ENCODE measurements around the gene CHST15.

Gene CHST15

DNA sequence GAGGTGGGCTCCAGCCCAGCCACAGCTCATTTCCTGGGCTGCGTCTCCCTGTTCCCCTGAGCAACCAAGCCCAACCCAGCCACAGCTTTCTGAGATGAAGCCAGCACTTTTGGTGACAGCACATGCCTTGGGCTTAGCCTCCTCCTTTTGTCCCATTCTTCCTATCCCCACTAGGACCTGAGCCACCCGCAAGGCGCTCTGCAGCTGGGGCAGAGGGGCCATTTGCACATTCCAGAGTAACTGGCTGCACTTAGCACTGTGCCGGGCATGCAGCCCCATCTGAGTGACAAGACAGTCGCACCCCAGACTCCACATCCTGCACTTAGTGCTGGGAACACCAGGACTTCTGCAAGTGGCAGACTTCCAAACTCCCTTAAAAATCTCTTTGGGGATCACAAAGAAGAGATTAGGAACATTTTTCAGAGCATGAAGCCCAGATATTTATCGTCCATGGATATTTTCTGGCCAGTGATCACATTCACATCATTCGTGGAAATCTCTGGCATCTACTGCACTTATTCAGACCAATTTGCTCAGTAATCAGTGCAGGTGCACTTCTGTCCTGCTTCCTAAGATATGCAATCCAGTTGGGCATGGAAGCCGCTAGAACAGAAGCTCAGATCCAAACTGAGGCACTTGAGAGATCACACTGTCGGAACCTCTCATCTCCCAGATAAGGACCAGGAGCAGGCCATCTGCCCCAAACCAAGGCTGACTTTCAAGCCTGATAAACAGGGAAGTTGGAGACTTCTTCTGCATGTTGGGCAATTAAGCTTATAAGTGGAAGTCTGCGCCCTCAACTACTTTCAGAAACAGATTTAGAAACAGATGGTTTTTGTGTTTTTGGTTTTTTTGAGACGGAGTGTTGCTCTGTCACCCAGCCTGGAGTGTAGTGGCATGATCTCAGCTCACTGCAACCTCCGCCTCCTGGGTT is 26.4 kb downstream of the CHST15 start:
- peaks cover 18% of the 10 kb centered on the region for H3K27me3 ChIP-seq (ENCODE audit: low read depth)

DNA sequence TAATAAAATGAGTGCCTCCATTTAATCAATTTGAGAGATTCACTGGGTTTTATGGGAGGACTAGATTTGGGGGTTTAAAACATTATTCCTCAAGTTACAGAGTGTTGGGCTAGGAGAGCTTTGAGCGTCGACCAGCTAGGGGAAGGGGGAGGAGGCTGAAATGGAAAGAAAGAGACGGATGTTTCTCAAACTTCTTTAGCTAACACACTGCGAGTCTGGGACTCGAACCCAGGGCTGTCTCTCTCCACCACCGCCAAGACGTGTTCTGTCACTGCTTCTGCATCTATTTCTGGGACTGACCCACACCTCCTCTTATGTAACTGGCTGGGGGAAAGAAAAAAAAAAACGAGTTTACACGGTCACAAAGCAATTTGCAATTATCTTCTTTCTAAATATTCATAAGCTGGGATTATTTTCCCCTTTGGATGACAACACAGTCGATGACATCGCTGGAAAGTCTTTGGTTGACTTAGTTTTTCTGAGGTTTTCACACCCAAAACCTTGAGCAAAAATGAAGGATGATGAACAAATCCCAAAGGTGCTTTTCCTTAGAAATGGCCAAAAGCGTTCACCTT is 27.2 kb downstream of the CHST15 start:
- Histone ChIP-seq H3K4me1 (no peaks in the 10 kb centered on the region), H3K36me3 (replicated peaks) (no peaks in the 10 kb centered on the region)
- in situ Hi-C loops (cut with MboI; ENCODE audit: low sequenced_read_pairs): no loop called here

More for the DNA sequence above, 26.4 kb downstream of the CHST15 start:
- in situ Hi-C loops (cut with MboI; ENCODE audit: low sequenced_read_pairs): no loop called here
- no peaks in the 10 kb centered on the region for H3K36me3 ChIP-seq (replicated peaks)
- DNase-seq (ENCODE audit: low spot score in 2 of 2): no peak
- H3K9me3 ChIP-seq: no peaks in the 10 kb centered on the region
- H3K4me1 ChIP-seq: no peaks in the 10 kb centered on the region
- H3K4me3 ChIP-seq: no peak overlapping the region

DNA sequence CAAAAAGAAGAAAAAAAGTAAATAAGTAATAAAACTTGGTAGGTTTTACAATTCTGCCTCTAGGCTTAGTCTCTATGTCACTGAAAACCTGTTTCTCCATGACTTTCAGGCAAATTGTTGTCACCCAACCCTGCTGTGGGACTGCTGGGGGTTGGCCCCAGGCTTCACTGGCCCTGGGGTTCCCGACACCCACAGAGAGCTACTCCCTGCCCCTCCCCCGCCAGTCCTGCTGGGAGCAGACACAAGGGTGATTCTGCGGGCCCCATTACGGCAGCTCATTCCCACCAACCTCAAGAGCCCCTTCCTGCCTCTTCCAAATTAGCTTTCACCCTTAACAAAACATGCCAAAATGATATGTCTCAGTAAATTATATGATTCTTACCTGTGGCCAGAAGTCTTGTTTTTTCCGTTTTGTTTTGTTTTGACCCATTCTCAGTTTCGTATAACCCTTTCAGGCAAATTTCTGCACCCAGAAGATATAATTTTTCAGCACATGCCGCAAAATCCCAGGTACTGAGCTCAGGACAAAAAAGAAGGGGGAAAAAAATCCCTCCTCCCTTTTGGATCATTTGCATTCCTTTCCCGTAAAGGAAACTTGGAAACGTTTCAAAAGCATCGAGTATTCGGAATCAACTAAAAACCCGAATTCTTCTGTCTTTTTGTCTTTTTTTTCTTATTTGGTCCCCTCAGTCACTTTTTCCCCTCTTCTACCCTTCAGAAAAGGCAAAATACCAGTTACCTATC is 27.8 kb downstream of the CHST15 start:
- Histone ChIP-seq H3K4me3 (no peak overlapping the region), H3K27me3 (ENCODE audit: low read depth) (peaks cover 18% of the 10 kb centered on the region), H3K4me1 (no peaks in the 10 kb centered on the region), H3K9me3 (no peaks in the 10 kb centered on the region), H3K36me3 (replicated peaks) (no peaks in the 10 kb centered on the region)
- in situ Hi-C loops (cut with MboI; ENCODE audit: low sequenced_read_pairs): no loop called here
- DNase-seq (ENCODE audit: low spot score in 2 of 2): no peak

More for the DNA sequence above, 27.2 kb downstream of the CHST15 start:
- DNase-seq (ENCODE audit: low spot score in 2 of 2): no peak
- no peak overlapping the region for H3K4me3 ChIP-seq
- H3K9me3 ChIP-seq: no peaks in the 10 kb centered on the region
- peaks cover 18% of the 10 kb centered on the region for H3K27me3 ChIP-seq (ENCODE audit: low read depth)

DNA sequence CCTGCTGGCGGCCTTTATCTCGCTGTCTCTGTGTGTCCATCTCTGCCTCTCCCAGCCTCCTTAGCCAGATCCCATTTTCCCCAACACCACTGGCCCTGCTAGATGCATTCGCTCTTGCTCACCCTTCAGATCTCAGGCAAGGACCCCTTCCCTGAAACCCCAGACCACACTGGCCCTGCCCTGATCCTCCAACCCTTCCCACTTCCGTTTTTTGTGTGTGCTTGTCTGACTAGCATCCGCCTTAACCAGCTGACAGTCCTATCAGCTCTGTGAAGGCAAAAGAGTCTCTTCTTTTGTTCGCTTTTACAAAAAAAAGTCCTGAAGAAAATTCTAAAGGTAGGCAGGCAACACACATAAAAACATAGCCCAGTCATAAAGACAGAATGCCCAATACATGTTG is 28.7 kb downstream of the CHST15 start:
- H3K4me1 ChIP-seq: no peaks in the 10 kb centered on the region

DNA sequence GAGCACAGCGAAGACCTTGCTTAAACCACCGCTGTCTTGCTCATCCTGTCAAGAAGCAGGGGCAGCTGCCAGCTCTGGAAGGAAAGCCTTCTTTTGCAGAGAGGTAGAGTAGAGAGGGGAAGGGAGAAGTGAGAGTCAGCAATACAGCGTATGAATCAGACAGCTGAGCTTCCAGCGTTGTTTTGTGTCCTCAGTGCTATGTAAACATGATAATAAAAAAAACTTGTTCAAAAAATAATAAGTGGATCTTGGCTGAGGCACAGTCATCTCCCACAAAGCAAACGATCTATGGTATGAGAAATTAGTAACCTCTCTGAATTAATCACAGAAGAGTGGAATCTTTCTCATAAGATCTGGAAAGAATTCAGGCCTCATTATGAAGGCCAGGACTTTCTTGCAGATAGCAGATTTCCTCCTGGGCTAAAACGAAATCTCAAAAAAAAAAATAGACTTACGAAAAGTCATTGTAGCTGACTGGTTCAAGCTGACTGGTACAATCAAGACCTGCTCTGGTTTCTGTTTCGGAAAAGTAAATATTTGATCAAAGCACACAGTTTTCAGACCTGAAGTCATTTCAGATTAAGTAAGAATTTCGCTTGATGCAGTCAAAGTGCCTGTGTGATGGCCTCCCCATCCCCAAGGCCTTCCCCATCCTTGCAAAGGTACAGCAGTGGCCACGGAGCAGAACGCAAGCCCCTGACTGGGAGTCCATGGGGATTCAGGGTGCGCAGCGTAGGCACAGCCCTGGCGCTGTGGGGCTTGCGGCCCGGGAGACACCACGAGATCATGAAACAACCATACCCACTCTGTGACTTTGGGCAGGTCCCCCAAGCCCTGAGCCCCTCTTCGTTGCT is 29.4 kb downstream of the CHST15 start:
- H3K27me3 ChIP-seq (ENCODE audit: low read depth): peaks cover 18% of the 10 kb centered on the region
- no peaks in the 10 kb centered on the region for H3K4me1 ChIP-seq
- H3K36me3 ChIP-seq (replicated peaks): no peaks in the 10 kb centered on the region
- no peak overlapping the region for H3K4me3 ChIP-seq
- H3K9me3 ChIP-seq: no peaks in the 10 kb centered on the region
- DNase-seq (ENCODE audit: low spot score in 2 of 2): no peak
- in situ Hi-C loops (cut with MboI; ENCODE audit: low sequenced_read_pairs): no loop called here

More for the DNA sequence above, 28.7 kb downstream of the CHST15 start:
- no peaks in the 10 kb centered on the region for H3K36me3 ChIP-seq (replicated peaks)
- DNase-seq (ENCODE audit: low spot score in 2 of 2): no peak
- no peak overlapping the region for H3K4me3 ChIP-seq
- H3K9me3 ChIP-seq: no peaks in the 10 kb centered on the region
- in situ Hi-C loops (cut with MboI; ENCODE audit: low sequenced_read_pairs): no loop called here
- H3K27me3 ChIP-seq (ENCODE audit: low read depth): peaks cover 18% of the 10 kb centered on the region

DNA sequence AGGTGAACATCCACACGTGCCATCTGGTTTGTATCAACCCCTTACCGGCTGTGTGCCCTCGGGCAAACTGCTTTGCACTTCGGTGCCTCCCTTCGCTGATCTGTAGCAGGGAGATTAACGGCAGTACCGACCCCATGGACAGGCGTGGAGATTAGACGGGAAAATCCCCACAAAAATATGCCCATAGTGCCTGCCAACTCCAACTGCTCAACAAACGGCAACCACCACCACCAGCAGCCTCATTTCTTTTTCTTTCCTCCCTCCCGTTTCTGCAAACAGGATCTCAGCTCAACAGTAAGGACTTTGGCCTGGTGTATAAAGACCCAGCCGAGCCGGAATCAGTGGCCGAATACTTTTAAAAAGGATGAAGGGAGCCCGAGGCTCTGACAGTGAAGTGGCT is 31.0 kb downstream of the CHST15 start:
- peaks cover 18% of the 10 kb centered on the region for H3K27me3 ChIP-seq (ENCODE audit: low read depth)
- no peaks in the 10 kb centered on the region for H3K36me3 ChIP-seq (replicated peaks)
- DNase-seq (ENCODE audit: low spot score in 2 of 2): no peak
- H3K9me3 ChIP-seq: no peaks in the 10 kb centered on the region
- in situ Hi-C loops (cut with MboI; ENCODE audit: low sequenced_read_pairs): no loop called here
- no peaks in the 10 kb centered on the region for H3K4me1 ChIP-seq
- H3K4me3 ChIP-seq: no peak overlapping the region

DNA sequence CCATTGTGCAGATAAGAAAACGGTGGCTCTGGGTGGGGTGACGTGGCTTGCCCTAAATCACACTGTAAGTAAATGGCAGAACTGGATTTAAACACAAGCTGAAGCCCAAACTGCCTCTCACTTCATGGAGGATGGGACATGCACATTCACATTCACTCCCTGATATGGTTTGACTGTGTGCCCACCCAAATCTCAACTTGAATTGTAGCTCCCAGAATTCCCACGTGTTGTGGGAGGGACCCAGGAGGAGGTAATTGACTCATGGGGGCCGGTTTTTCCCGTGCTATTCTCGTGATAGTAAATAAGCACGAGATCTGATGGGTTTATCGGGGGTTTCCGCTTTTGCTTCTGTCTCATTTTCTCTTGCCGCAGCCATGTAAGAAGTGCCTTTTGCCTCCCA is 32.4 kb downstream of the CHST15 start:
- Histone ChIP-seq H3K36me3 (replicated peaks) (no peaks in the 10 kb centered on the region), H3K9me3 (no peaks in the 10 kb centered on the region), H3K27me3 (ENCODE audit: low read depth) (peaks cover 8% of the 10 kb centered on the region), H3K4me1 (no peaks in the 10 kb centered on the region), H3K4me3 (no peak overlapping the region)
- in situ Hi-C loops (cut with MboI; ENCODE audit: low sequenced_read_pairs): no loop called here
- no peak for DNase-seq (ENCODE audit: low spot score in 2 of 2)

DNA sequence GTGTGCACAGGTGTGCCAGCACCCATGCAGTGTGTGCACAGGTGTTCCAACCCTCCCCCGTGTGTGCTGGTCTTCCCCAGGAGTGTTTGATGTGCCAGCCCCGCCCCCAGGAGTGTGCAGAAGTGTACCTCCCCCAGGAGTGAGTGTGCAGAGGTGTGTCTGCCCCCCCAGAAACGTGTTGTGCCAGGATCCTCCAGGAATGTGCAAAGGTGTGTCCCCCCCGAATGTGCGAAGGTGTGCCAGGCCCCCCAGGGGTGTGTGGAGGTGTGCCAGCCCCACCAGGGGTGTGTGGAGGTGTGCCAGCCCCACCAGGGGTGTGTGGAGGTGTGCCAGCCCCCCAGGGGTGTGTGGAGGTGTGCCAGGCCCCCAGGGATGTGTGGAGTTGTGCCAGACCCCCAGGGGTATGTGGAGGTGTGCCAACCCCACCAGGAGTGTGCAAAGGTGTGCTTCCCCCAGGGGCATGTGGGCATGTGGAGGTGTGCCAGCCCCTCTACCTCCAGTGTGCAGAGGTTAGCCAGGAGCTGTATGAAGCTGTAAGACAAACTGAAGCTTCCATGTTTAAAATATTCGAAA is 33.2 kb downstream of the CHST15 start:
- Histone ChIP-seq H3K4me1 (no peaks in the 10 kb centered on the region), H3K9me3 (no peaks in the 10 kb centered on the region), H3K36me3 (replicated peaks) (no peaks in the 10 kb centered on the region), H3K27me3 (ENCODE audit: low read depth) (peaks cover 3% of the 10 kb centered on the region; the same call in 1 of the 2 replicates), H3K4me3 (no peak overlapping the region)
- in situ Hi-C loops (cut with MboI; ENCODE audit: low sequenced_read_pairs): no loop called here
- no peak for DNase-seq (ENCODE audit: low spot score in 2 of 2)

DNA sequence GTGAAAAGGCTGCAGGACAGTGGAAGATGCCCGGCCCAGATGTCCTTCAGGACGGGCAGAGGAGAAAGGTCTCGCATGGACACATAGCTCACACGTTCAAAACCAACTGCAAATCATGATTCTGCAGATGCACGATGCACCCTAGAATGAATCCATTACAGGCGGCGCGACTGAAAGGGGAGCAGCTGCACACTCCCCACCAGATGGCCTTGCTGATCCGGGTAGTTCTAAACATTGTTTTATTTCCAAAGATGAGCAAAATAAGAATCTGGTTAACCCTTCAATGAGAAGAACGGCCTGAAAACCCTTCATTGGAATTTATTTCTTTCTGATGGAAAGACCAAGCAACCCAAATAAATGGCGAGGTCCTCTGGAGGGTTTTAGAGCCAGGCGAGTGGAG is 33.8 kb downstream of the CHST15 start:
- Histone ChIP-seq H3K4me1 (no peaks in the 10 kb centered on the region), H3K4me3 (no peak overlapping the region), H3K27me3 (ENCODE audit: low read depth) (no peaks in the 10 kb centered on the region), H3K9me3 (no peaks in the 10 kb centered on the region), H3K36me3 (replicated peaks) (no peaks in the 10 kb centered on the region)
- in situ Hi-C loops (cut with MboI; ENCODE audit: low sequenced_read_pairs): no loop called here
- DNase-seq (ENCODE audit: low spot score in 2 of 2): no peak

DNA sequence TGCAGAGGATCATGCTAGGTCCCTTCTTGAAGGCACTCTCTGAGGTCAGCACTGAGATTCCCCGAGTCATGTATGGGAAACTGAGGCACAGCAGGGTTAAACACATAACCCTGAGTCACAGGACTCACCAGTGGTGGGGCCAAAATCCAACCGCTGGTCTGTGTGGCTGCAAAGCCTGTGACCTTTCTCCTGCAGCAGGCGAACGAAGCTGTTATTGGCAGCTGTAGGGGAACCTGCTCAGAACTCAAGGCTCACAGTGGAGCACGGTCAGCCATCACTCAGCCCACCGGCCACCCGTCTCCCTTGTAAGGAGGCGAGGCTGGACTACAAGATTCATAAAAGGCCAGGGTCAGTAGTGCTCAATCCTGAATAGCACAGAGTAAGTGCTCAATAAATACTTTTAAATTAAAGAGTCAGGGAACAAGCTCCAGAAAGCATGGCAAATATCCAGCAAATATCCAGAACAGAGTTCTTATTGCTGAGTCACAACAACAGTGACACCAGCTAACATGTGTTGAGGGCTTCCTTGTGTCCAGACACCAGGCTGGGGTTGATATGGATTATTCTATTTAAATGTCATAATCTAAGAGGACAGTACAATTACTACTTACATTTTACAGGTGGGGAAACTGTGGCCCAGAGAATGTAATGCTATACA is 34.9 kb downstream of the CHST15 start:
- in situ Hi-C loops (cut with MboI; ENCODE audit: low sequenced_read_pairs): no loop called here
- no peaks in the 10 kb centered on the region for H3K27me3 ChIP-seq (ENCODE audit: low read depth)
- H3K4me3 ChIP-seq: no peak overlapping the region
- no peaks in the 10 kb centered on the region for H3K36me3 ChIP-seq (replicated peaks)
- H3K9me3 ChIP-seq: no peaks in the 10 kb centered on the region
- H3K4me1 ChIP-seq: no peaks in the 10 kb centered on the region
- no peak for DNase-seq (ENCODE audit: low spot score in 2 of 2)

DNA sequence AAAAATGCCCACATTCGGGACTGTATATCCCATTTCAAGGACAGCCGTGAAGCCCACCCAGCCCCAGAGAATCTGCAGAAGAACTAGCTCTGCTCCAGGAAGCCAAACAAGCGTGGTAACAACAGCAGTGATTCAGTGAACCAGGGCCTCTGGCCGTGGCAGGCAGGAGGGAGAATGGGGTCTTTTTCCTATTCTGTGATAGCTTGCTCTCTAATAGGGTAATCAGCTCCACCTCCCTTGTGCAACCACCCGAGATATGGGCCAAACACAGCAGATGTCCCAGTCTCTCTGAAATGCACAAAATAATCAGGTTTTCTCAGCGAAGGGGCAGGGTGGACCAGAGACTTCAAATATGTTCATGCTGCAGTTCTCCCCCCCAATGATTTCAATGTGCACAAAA is 35.8 kb downstream of the CHST15 start:
- Histone ChIP-seq H3K9me3 (no peaks in the 10 kb centered on the region), H3K4me1 (no peaks in the 10 kb centered on the region), H3K4me3 (no peak overlapping the region), H3K27me3 (ENCODE audit: low read depth) (no peaks in the 10 kb centered on the region), H3K36me3 (replicated peaks) (no peaks in the 10 kb centered on the region)
- no peak for DNase-seq (ENCODE audit: low spot score in 2 of 2)
- in situ Hi-C loops (cut with MboI; ENCODE audit: low sequenced_read_pairs): no loop called here

DNA sequence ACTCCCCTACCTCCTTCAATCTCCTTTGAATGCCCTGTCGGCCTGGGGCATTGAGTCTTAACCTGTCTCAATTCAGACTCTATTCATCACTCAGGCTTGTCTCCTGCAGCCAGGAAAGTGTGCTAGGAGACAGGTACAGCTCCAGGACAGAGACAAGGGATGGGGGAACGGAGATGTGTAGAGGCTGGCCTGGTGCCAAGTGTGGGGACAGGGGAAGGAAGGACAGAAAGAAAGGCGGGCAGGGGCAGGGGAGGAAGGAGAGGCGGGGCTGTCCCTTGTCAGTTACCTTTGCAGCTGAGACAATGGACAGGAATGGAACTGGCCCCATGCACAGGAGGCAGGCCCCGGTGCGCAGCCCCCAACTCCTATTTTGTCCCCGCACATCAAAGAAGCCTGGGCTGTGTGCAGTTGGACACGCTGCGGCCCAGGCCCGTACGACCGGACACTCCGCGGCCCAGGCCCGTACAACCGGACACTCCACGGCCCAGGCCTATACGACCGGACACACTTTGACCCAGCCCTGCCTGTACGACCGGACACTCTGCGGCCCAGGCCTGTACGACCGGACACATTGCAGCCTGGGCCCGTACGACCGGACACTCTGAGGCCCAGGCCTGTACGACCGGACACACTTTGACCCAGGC is 36.9 kb downstream of the CHST15 start:
- no peaks in the 10 kb centered on the region for H3K4me1 ChIP-seq
- in situ Hi-C loops (cut with MboI; ENCODE audit: low sequenced_read_pairs): no loop called here
- H3K9me3 ChIP-seq: no peaks in the 10 kb centered on the region
- no peak for DNase-seq (ENCODE audit: low spot score in 2 of 2)
- no peaks in the 10 kb centered on the region for H3K27me3 ChIP-seq (ENCODE audit: low read depth)
- H3K36me3 ChIP-seq (replicated peaks): no peaks in the 10 kb centered on the region
- no peak overlapping the region for H3K4me3 ChIP-seq
